Mesothelial cell of epicardium (in vitro differentiated cells): ENCODE data around the gene RNF123. TPM values are rescaled to one million over a fixed set of nuclear protein-coding genes. Genes with fewer than 3 reads are reported as not detected.

Experiments used
- DNase-seq, 2 experiments: peaks; one replicate each; pipeline ENCODE4 v3.0.0; 2021; ENCODE audit warnings: low spot score in 2 of 2; ENCODE audit not compliant: unreplicated experiment in 2 of 2
- H3K27ac Mint-ChIP-seq: 2 replicates; pipeline ENCODE4 v1.8.0; 2021; ENCODE audit warnings: mixed read lengths
- H3K27me3 Mint-ChIP-seq: 2 replicates; pipeline ENCODE4 v1.8.0; 2021; ENCODE audit warnings: low read depth, mixed read lengths
- H3K36me3 Mint-ChIP-seq: 2 replicates; pipeline ENCODE4 v1.8.0; 2021; ENCODE audit warnings: mixed read lengths
- H3K4me1 Mint-ChIP-seq: 2 replicates; pipeline ENCODE4 v1.8.0; 2021; ENCODE audit warnings: mixed read lengths
- H3K4me3 Mint-ChIP-seq: 2 replicates; pipeline ENCODE4 v1.8.0; 2021; ENCODE audit warnings: mild to moderate bottlenecking, moderate library complexity, mixed read lengths
- H3K9me3 Mint-ChIP-seq: 2 replicates; pipeline ENCODE4 v1.8.0; 2021; ENCODE audit warnings: mixed read lengths
- total RNA-seq: library from RNA; stranded (reverse); gene quantifications from 3 replicates; pipeline ENCODE4 v1.2.1, GENCODE V29; 2021
- TF ChIP-seq, protein P1 (sequence below): fragments of 200-600 bp; sonication (generic); IDR thresholded peaks from one replicate; pipeline ENCODE4 v1.5.0; 2021; ENCODE audit warnings: antibody characterized with exemption; ENCODE audit not compliant: unreplicated experiment

The RNF123 gene
- total RNA-seq, 1 donor from 2014 or later = 59.2 TPM

GRCh38 chr3:49706456-49707112 is 17.2 kb downstream of the RNF123 start:
- Mint-ChIP-seq H3K4me3 (no peak overlapping the region), H3K4me1 (no peaks in the 10 kb centered on the region), H3K27me3 (no peaks in the 10 kb centered on the region), H3K36me3 (peaks cover 7% of the 10 kb centered on the region), H3K27ac (no peak overlapping the region), H3K9me3 (no peaks in the 10 kb centered on the region)
- TF ChIP-seq, protein P1, sequence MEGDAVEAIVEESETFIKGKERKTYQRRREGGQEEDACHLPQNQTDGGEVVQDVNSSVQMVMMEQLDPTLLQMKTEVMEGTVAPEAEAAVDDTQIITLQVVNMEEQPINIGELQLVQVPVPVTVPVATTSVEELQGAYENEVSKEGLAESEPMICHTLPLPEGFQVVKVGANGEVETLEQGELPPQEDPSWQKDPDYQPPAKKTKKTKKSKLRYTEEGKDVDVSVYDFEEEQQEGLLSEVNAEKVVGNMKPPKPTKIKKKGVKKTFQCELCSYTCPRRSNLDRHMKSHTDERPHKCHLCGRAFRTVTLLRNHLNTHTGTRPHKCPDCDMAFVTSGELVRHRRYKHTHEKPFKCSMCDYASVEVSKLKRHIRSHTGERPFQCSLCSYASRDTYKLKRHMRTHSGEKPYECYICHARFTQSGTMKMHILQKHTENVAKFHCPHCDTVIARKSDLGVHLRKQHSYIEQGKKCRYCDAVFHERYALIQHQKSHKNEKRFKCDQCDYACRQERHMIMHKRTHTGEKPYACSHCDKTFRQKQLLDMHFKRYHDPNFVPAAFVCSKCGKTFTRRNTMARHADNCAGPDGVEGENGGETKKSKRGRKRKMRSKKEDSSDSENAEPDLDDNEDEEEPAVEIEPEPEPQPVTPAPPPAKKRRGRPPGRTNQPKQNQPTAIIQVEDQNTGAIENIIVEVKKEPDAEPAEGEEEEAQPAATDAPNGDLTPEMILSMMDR = no peak
- DNase-seq = no peak

DNA sequence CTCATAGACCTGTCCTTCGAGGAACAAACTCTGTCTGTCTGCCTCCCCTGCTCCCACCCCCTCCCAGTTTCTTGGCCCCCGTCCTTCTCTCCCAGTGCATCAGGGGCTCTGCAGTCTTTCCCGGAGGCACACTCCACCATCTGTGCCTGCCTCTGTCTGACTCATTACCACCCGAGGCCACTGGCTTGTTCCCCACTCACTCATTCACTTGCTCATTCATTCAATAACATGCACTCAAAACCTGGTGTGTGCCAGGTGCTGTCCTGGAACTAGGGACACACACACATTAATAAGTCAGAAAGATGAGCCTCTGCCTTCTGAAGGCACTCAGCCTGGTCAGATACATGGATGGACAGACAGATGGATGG is 17.7 kb downstream of the RNF123 start:
- H3K36me3 Mint-ChIP-seq = peaks cover 7% of the 10 kb centered on the region
- H3K9me3 Mint-ChIP-seq = no peaks in the 10 kb centered on the region
- no peak overlapping the region for H3K27ac Mint-ChIP-seq
- H3K4me1 Mint-ChIP-seq = no peaks in the 10 kb centered on the region
- DNase-seq = no peak
- no peaks in the 10 kb centered on the region for H3K27me3 Mint-ChIP-seq
- H3K4me3 Mint-ChIP-seq = no peak overlapping the region
- TF ChIP-seq, protein P1 = no peak

GRCh38 chr3:49709852-49710251 is 20.5 kb downstream of the RNF123 start:
- Mint-ChIP-seq H3K9me3 (no peaks in the 10 kb centered on the region), H3K27me3 (no peaks in the 10 kb centered on the region), H3K27ac (no peak overlapping the region), H3K4me3 (no peak overlapping the region), H3K36me3 (peaks cover 5% of the 10 kb centered on the region), H3K4me1 (no peaks in the 10 kb centered on the region)
- DNase-seq = no peak
- TF ChIP-seq, protein P1 = no peak

- TF ChIP-seq, protein P1 = no peak
- DNase-seq = no peak
- Mint-ChIP-seq H3K9me3 (no peaks in the 10 kb centered on the region), H3K27me3 (no peaks in the 10 kb centered on the region), H3K4me1 (no peaks in the 10 kb centered on the region), H3K4me3 (no peak overlapping the region), H3K27ac (no peak overlapping the region), H3K36me3 (peaks cover 5% of the 10 kb centered on the region)
Measured at GRCh38 chr3:49711489-49711888, 22.1 kb downstream of the RNF123 start.

GRCh38 chr3:49712166-49712565 is 22.8 kb downstream of the RNF123 start:
- Mint-ChIP-seq H3K9me3 (no peaks in the 10 kb centered on the region), H3K27ac (no peak overlapping the region), H3K36me3 (peaks cover 5% of the 10 kb centered on the region), H3K27me3 (no peaks in the 10 kb centered on the region), H3K4me3 (no peak overlapping the region), H3K4me1 (no peaks in the 10 kb centered on the region)
- TF ChIP-seq, protein P1 = no peak
- no peak for DNase-seq
